Panc1 (cell line): ENCODE results near the gene SWSAP1. TPM values are rescaled to one million over a fixed set of nuclear protein-coding genes. Genes with fewer than 3 reads are reported as not detected.
"Not testable (repeated sequence)": the region's sequence is repeated elsewhere in the genome, so short reads cannot be mapped to it uniquely, and the experiment has no call there.

Experiments
- ATAC-seq: fragments of 200-7000 bp; cut with Tn5 transposase; 2 replicates; pipeline ENCODE4 v1.9.1; 2020; ENCODE audit warnings: mild to moderate bottlenecking, moderate library complexity
- BruUV-seq: library from RNA; stranded (reverse); fragments of 400-500 nt; replicated peaks from 2 replicates; lab custom pipeline; 2021; lab: Mats Ljungman, UMichigan
- CTCF ChIA-PET: fragments of 300-600 bp; sonication (Branson Sonifier 250); formaldehyde crosslinking; loops from one replicate; lab custom pipeline; 2022; ENCODE audit warnings: antibody characterized with exemption; lab: Charles Lee
- POLR2A ChIA-PET: fragments of 300-600 bp; sonication (Branson Sonifier 250); formaldehyde crosslinking; loops from one replicate; lab custom pipeline; 2022; ENCODE audit warnings: antibody characterized with exemption; lab: Charles Lee
- DNase-seq: peaks from one replicate; pipeline ENCODE4 v3.0.0-alpha.2; 2010; ENCODE audit warnings: low read depth, low spot score
- H3K27ac ChIP-seq: 2 replicates; pipeline ENCODE4 v1.5.1; 2011; ENCODE audit warnings: mild to moderate bottlenecking, low read length, inconsistent platforms
- H3K27me3 ChIP-seq: fragments of 200-500 bp; sonication (Bioruptor generic); 2 replicates; pipeline ENCODE4 v1.6.0; 2014; ENCODE audit warnings: low read length, inconsistent platforms; ENCODE audit not compliant: control insufficient read depth, insufficient read depth
- H3K36me3 ChIP-seq: fragments of 200-500 bp; sonication (Bioruptor generic); 2 replicates; pipeline ENCODE4 v1.5.1; 2014; ENCODE audit warnings: inconsistent platforms, mild to moderate bottlenecking, low read length, moderate library complexity; ENCODE audit not compliant: control insufficient read depth, insufficient read depth
- H3K4me1 ChIP-seq: 2 replicates; pipeline ENCODE4 v1.5.1; 2011; ENCODE audit warnings: inconsistent platforms, mild to moderate bottlenecking, low read length, moderate library complexity; ENCODE audit not compliant: control insufficient read depth, insufficient read depth
- H3K4me3 ChIP-seq, 2 experiments: 2 replicates each; pipeline ENCODE4 v1.5.1; 2011 to 2012; ENCODE audit warnings: low read depth in 2 of 2, low read length in 2 of 2, mild to moderate bottlenecking in 2 of 2, inconsistent platforms in 1 of 2, moderate library complexity in 1 of 2
- H3K9me3 ChIP-seq: fragments of 200-500 bp; sonication (Bioruptor generic); 2 replicates; pipeline ENCODE4 v1.5.1; 2014; ENCODE audit warnings: low read depth, mild to moderate bottlenecking, inconsistent platforms, low read length, moderate library complexity; ENCODE audit not compliant: control insufficient read depth, insufficient read depth
- CTCF ChIP-seq: fragments of 450-650 bp; IDR thresholded peaks from 2 replicates; pipeline ENCODE4 v1.5.1; 2017; ENCODE audit warnings: mild to moderate bottlenecking
- POLR2AphosphoS5 ChIP-seq: IDR thresholded peaks from 2 replicates; pipeline ENCODE4 v1.6.1; 2012; ENCODE audit warnings: mild to moderate bottlenecking, low read depth, low read length, moderate library complexity
- REST ChIP-seq, 2 experiments: IDR thresholded peaks; 2 replicates each; pipeline ENCODE4 v1.6.1; 2011 to 2012; ENCODE audit warnings: low read depth in 2 of 2, control low read depth in 1 of 2, low read length in 1 of 2, mild to moderate bottlenecking in 1 of 2, moderate library complexity in 1 of 2; ENCODE audit not compliant: insufficient read depth in 1 of 2
- SIN3A ChIP-seq: IDR thresholded peaks from 2 replicates; pipeline ENCODE4 v1.6.1; 2012; ENCODE audit warnings: low read depth, mild to moderate bottlenecking, low read length, moderate library complexity, borderline replicate concordance; ENCODE audit not compliant: insufficient read depth
- TCF7L2 ChIP-seq: IDR thresholded peaks from 2 replicates; pipeline ENCODE4 v1.6.1; 2011; ENCODE audit warnings: mild to moderate bottlenecking, low read depth, low read length, inconsistent platforms
- in situ Hi-C: cut with HindIII; loops from 2 replicates; pipeline ENCODE4 v1.10.0; 2016; ENCODE audit warnings: low sequenced_read_pairs, low pct_unique_long_range_greater_than_20kb
- intact Hi-C: fragments of 100-400 bp; cut with micrococcal nuclease; formaldehyde crosslinking; loops from one replicate; pipeline ENCODE4 v1.10.0; 2022; ENCODE audit not compliant: unreplicated experiment
- total RNA-seq: library from RNA; stranded (reverse); gene quantifications from one replicate; pipeline ENCODE4 v1.2.1, GENCODE V29; 2021; ENCODE audit not compliant: unreplicated experiment

The SWSAP1 gene
- total RNA-seq, 1 experiment from 2014 or later, result 3.1 TPM

DNA sequence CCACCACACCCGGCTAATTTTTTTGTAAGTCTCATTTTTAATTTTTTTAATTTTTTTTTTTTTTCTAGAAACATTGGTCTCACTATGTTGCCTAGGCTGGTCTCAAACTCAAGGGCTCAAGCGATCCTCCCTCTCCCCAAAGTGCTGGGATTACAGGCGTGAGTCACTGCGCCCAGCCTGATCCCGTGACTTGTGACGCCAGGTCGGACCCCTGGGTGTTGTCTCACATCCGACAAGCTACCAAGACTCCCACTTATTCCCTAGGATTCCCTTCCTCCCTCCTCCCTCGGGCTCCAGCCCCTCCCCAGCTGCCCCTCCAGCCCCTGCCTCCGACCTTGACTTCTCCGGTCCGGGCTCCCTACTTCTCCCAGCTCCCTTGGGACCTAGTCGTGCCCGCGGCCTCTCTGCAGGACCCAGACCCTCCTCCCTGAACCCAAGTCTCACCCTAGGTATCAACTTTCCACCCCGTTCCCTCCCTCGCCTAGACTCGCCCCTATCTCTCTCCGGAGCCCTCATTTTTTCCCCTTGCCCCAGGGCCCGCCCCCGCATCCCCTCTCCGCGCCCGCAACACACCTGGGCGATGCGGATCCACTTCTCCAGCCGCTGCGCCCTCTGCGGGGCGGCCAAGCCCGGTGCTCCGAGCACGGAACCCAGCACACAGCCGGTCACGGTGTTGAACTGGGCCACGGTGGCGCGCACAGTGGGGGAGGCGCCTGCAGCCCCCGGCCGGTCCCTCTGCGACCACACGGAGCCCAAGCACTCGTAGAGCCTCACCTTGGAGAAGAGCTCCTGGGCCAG, 31.6 kb downstream of the SWSAP1 start:
- H3K4me1 ChIP-seq, result no peaks in the 10 kb centered on the region
- no peaks in the 10 kb centered on the region for H3K36me3 ChIP-seq
- POLR2A ChIA-PET, result interaction anchor here (0.7 kb wide), 1 partner anchor 29 kb away, joined by 4 read pairs; the partner anchor contains the start of gene ODAD3
- no TSS peak for BruUV-seq
- CTCF ChIA-PET, result no interaction called here
- no peaks in the 10 kb centered on the region for H3K27me3 ChIP-seq
- TF ChIP-seq TCF7L2, result no peak
- no peak for TF ChIP-seq POLR2AphosphoS5
- TF ChIP-seq SIN3A, result no peak
- TF ChIP-seq CTCF, result no peak
- TF ChIP-seq REST (IDR thresholded peaks at IDR 0.05; ENCODE audit: insufficient read depth in 1 of 2, low read depth in 2 of 2, low read length in 1 of 2), result no peak
- no peak overlapping the region for H3K4me3 ChIP-seq
- no peaks in the 10 kb centered on the region for H3K9me3 ChIP-seq
- H3K27ac ChIP-seq, result no peak overlapping the region
- in situ Hi-C loops, result no loop called here
- ATAC-seq (no peak), DNase-seq (no peak)
- intact Hi-C loops, result no loop called here

- DNase-seq, POLR2A ChIA-PET, in situ Hi-C loops, H3K36me3 ChIP-seq, intact Hi-C loops, H3K4me1 ChIP-seq, H3K4me3 ChIP-seq, CTCF ChIA-PET, H3K27ac ChIP-seq, BruUV-seq, H3K27me3 ChIP-seq, ATAC-seq, H3K9me3 ChIP-seq: not testable (repeated sequence)
These were observed 32.3 kb downstream of the SWSAP1 start for GRCh38 chr19:11406703-11407236.

DNA sequence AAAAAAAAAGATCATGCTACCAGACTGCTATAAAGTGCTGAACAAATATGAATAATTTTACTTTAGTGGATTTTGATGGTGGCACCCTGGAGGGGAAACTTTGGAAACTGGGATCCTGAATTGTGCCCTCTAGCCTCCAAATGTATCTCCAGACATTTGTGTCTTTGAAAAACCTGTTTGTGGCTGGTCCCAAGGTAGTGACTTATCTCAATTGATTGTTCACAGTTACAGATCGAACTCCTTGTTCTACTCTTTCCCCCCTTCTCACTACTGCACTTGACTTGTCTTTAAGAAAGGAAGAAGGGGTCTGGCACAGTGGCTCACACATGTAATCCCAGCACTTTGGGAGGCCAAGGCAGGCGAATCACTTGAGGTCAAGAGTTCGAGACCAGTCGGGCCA, 34.1 kb downstream of the SWSAP1 start:
- in situ Hi-C loops (no loop called here), intact Hi-C loops (no loop called here)
- no peaks in the 10 kb centered on the region for H3K27me3 ChIP-seq
- DNase-seq (no peak), ATAC-seq (no peak)
- ChIA-PET POLR2A (no interaction called here), CTCF (no interaction called here)
- no peaks in the 10 kb centered on the region for H3K36me3 ChIP-seq
- TF ChIP-seq REST (IDR thresholded peaks at IDR 0.05; ENCODE audit: insufficient read depth in 1 of 2, low read depth in 2 of 2, low read length in 1 of 2) (no peak), POLR2AphosphoS5 (no peak), TCF7L2 (no peak), SIN3A (no peak), CTCF (no peak)
- BruUV-seq, result no TSS peak
- H3K4me3 ChIP-seq, result no peak overlapping the region
- H3K27ac ChIP-seq, result no peak overlapping the region
- H3K9me3 ChIP-seq, result no peaks in the 10 kb centered on the region
- H3K4me1 ChIP-seq, result no peaks in the 10 kb centered on the region
